Activated CD4-positive, CD25-positive, alpha-beta regulatory T cell treated with anti-CD3 and anti-CD28 coated beads, Interleukin-2, amount 50 U/mL, for 24 hours (primary cell): ENCODE results near the gene TSEN2.
"Not testable (repeated sequence)": the region's sequence is repeated elsewhere in the genome, so short reads cannot be mapped to it uniquely, and the experiment has no call there.

Experiments used
- ATAC-seq, 2 donors: fragments of 150-1000 bp; cut with Tn5 transposase; one replicate each; pipeline ENCODE4 v1.10.0; 2021; ENCODE audit warnings: mild to moderate bottlenecking in 1 of 2, moderate library complexity in 1 of 2

Gene TSEN2

GRCh38 chr3:12472796-12473195 is 11.5 kb upstream of the TSEN2 start:
- no peak for ATAC-seq

DNA sequence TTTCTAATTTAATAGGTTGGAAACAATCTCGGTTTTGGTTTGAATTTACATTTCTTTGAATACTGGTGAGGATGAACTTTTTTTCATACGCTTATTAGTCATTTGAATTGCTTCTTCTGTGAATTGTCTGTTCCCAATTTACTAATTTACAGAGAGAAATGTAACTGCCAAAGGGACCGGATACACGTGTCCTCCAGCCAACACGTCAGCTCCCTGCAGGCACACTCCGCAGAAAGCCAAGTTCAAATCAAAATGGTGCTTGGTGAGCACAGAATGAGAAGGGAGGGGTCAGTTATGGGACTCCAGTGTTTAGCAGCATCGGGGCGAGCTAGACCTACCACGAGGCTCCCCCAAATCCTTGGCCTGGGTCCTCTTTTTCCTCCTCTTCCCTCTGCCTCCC is 10.8 kb upstream of the TSEN2 start:
- ATAC-seq = no peak

- ATAC-seq = no peak
Measured at GRCh38 chr3:12476238-12476897, 7.9 kb upstream of the TSEN2 start.

DNA sequence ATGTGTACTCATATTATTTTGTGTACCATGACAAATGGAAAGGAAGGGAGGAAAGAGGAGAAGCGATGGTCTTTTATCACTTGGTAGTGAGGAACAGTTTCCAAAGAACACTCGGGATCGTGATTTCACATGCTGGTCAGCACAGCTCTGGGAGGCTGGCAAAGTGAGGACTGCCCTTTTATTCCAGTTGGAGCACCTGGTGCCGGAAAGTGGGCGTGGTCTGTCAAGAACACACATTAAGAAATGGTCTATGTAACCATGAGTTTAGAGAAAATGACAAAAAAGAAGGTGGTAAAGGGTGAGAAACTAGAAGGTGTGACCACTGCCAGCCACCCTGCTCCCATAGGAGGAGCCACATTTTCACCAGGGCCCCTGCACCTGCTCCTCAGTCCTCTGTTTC is 7.0 kb upstream of the TSEN2 start:
- ATAC-seq = no peak

GRCh38 chr3:12478326-12478725 is 6.0 kb upstream of the TSEN2 start:
- no peak for ATAC-seq

DNA sequence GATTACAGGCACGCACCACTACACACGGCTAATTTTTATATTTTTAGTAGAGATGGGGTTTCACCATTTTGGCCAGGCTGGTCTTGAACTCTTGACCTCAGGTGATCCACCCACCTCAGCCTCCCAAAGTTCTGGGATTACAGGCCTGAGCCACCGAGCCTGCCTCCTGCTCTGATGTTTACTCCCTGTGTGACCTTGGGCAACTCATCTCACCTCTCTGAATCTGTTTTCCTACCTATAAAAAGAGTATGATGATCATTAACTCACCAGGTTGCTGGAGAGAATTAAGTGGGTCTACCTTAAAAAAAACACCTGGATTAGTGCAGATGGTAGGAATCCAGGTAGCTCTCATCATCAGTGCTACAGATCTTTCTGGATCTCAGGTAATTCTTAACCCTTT is 5.1 kb upstream of the TSEN2 start:
- not testable (repeated sequence) for ATAC-seq

GRCh38 chr3:12479919-12480427 is 4.3 kb upstream of the TSEN2 start:
- ATAC-seq = peak in 1 of 2 donors; percentile 7

- ATAC-seq = no peak
Measured at GRCh38 chr3:12483410-12483809, 870 bp upstream of the TSEN2 start.

DNA sequence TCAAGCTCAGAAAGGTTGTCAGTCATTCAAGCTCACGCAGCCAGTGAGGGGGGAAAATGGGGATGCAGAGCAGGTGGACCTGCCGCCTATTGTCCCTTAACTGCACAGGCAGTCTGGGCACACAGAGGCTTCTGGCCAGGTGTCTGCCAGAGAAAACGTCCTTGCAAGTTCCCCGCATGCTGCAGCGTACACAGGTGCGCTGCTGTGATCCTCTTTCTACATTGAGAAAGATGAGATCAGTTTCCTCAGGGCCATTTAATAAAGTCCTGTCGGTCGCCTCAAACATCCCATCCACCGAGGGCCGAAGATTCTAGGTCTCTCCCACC is 445 bp upstream of the TSEN2 start:
- ATAC-seq = no peak

DNA sequence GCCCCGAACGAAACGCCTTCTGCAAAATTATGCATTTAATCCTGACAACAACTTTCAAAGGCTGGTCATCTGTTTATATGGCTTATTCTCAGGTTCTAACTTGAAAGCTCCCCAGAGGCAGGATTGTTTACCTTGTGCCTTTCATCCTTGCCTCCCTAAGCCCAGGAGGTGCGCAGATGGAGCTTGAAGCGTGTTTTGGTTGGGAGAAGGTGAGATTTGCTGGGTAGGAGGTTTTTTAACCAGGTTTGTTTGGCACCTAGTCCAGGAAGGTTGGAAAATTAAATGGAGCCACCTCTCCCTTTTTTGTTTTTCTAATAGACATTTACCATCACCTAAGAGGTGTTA is 675 bp downstream of the TSEN2 start:
- no peak for ATAC-seq

DNA sequence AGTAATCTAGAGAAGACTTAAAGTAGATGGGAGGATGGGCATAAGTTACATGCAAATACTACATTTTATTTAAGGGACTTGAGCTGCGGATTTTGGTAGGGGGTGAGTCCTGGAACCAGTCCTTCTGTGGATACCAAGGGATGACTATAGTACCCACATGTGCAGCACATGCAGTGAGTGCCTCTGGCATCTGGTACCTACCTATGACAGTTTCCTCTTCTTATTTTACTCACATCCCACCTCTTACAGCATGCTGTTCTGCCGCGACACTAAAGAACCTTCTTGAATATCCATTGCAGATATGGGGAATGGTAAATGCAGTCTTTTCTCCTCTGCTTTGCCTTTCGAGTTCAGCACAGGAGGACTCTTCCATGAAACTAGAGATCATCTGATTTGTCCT is 1.7 kb downstream of the TSEN2 start:
- ATAC-seq = no peak

- ATAC-seq = no peak
Measured at GRCh38 chr3:12486916-12487315, 2.6 kb downstream of the TSEN2 start.

GRCh38 chr3:12487336-12487735 is 3.1 kb downstream of the TSEN2 start:
- no peak for ATAC-seq

- ATAC-seq = no peak
Measured at GRCh38 chr3:12487786-12488185, 3.5 kb downstream of the TSEN2 start.

DNA sequence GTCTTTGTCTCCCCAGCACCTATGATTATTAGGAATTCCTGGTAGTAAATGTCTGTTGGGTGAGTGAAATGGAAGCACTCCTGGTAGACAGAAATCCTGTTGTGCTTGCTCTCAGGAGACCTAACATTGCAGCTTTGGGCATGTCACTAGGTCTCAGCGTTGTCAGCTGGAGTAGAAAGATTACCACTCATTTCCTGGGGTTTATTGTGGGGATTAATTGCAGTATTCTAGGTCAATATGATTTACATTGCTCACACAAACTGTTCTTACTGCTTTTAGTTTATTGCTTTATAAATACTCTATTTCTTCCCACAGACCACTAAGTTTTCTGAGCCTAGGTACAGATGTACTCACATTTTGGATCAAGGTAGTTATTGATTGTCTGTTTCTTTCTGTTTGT is 5.1 kb downstream of the TSEN2 start:
- no peak for ATAC-seq

DNA sequence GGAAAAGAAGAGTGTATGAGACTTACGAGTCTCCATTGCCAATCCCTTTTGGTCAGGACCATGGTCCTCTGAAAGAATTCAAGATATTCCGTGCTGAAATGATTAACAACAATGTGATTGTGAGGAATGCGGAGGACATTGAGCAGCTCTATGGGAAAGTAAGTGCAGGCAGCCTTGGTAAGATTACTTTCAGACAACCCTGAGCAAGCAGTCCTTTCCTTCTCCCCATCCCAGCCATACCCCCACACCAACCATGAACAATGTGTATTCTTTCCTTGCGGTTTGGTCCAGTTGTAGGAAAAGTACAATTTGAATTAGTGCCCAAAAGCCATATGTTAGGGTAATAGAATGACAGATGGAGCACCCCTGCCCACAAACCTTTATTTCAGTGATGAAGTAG is 5.6 kb downstream of the TSEN2 start:
- ATAC-seq = no peak

DNA sequence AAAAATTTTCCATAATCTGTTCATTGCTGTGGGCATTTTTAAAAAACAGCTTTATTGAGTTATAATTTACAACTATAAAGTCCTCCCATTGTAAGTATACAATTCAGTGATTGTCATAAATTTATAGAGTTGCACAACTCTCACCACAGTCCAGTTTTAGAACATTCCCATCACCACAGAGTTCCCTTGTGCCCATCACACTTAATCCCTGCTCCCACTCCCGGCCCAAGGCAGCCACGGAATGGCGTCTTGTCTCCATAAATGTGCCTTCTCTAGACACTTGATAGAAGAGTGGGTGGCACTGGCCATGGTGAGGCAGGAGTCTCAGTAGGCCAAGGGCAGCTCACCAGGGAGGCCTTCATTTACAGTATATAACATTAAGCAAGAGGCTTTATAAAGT is 6.3 kb downstream of the TSEN2 start:
- no peak for ATAC-seq

- no peak for ATAC-seq
Measured at GRCh38 chr3:12495749-12496452, 11.6 kb downstream of the TSEN2 start.

DNA sequence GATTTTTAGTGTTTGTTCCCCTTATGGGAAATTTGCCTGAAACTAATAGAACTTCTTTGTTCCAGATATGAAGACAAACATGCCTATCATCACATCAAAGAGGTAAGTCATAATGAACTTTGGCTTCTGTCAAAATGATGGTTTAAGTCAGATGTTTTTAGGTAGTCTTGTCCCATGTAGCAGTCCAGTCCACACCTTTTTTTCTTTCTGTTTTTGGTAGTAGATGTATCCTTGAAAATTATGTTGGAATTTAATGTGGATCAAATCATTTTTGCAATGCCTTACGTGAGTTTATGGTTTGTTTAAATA is 12.1 kb downstream of the TSEN2 start:
- ATAC-seq = no peak

DNA sequence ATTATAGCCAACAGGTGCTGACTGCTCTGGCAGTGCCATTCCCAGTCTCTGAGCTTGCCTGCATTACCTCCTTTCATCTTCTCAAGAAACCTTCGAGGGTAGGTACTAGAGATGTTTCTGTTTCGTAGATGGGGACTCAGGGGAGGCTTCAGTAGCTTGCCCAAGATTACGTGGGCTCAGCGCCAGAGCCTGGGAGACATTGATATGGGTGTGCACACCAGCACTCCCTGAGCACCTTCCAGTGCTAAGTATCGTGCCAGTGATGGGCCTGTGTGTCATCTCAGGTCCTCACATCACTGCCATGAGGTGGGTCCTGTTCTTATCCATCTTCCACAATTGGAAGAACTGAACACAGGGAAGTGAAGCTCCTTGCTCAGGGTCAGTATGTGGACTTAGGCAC is 15.2 kb downstream of the TSEN2 start:
- no peak for ATAC-seq

DNA sequence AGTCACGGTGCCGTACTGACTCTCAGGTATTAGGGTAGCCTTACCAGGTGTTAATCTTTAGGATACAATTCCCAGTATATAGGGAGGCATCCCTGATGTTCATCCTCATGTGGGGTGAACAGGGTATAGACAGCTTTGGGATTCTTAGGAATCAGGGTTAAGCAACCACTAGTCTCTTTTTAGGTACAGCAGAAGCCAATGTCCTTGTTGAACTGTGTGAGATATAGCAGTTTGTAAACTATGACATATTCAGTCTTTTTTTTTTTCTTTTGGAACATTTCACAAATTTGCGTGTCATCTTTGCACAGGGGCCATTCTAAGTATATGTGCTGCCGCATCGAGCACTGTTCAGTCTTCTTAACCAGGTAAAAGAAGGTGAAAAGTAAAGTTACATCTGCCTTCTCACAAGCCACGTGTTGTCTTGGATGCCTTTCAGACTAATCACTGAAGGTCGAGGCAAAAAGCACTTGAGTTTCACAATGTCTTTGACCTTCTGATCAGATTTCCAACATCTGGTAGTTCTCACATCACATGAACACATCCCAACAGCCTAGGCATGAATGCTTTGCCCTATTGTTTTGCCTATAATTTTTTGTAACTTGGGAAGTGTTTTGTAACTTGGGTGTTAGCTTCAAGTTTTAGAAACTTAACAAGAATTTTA is 17.2 kb downstream of the TSEN2 start:
- no peak for ATAC-seq

DNA sequence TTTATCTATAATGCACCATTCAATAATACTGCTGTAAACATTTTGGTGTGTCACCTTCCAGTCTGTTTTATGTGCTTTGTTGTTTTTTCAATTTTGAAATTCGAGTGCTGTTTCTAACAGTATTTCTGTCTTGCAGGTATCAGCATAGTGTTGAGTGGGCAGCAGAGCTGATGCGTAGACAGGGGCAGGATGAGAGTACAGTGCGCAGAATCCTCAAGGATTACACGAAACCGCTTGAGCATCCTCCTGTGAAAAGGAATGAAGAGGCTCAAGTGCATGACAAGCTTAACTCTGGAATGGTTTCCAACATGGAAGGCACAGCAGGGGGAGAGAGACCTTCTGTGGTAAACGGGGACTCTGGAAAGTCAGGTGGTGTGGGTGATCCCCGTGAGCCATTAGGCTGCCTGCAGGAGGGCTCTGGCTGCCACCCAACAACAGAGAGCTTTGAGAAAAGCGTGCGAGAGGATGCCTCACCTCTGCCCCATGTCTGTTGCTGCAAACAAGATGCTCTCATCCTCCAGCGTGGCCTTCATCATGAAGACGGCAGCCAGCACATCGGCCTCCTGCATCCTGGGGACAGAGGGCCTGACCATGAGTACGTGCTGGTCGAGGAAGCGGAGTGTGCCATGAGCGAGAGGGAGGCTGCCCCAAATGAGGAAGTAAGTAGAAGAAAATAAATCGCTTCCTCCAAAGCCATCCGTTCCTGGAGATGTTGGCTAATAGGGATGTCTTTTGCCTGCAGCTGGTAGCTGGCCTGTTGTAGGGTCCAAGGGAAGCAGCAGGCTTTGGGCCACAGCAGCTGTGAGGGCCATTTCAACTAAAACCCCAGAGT is 19.1 kb downstream of the TSEN2 start:
- ATAC-seq = no peak

- ATAC-seq = no peak
Measured at GRCh38 chr3:12506201-12506709, 22.0 kb downstream of the TSEN2 start.
